ENCODE data around the gene MAPRE3. TPM values are rescaled to one million over a fixed set of nuclear protein-coding genes. Genes with fewer than 3 reads are reported as not detected.

Gene MAPRE3
- total and polyA plus RNA-seq, 5 donors from 2014 or later, result 0.38 to 1.7 (median 0.68) TPM

Other genes with a start within 250 kb of the MAPRE3 start
- gene SLC35F6, start 206.4 kb upstream of the MAPRE3 start, total RNA-seq, result 21.2 TPM
- gene SLC35F6, start 206.4 kb upstream of the MAPRE3 start, polyA plus RNA-seq, result 1 to 10 TPM; 5.7 to 7.9 (median 7.1) TPM
- 2.0 TPM for gene CENPA, start 184.6 kb upstream of the MAPRE3 start, total RNA-seq
- 1 to 10 TPM in 3 of 4 donors, under 1 TPM in 1; 0.54 to 3.9 (median 2.5) TPM for gene CENPA, start 184.6 kb upstream of the MAPRE3 start, polyA plus RNA-seq
- gene DPYSL5, start 122.5 kb upstream of the MAPRE3 start, total RNA-seq, result not detected
- not detected for gene DPYSL5, start 122.5 kb upstream of the MAPRE3 start, polyA plus RNA-seq
- gene TMEM214, start 62.3 kb downstream of the MAPRE3 start, total RNA-seq, result 43.3 TPM
- 10 to 100 TPM; 17.6 to 21.9 (median 20.3) TPM for gene TMEM214, start 62.3 kb downstream of the MAPRE3 start, polyA plus RNA-seq
- gene AGBL5, start 81.0 kb downstream of the MAPRE3 start, total RNA-seq, result 9.5 TPM
- 10 to 100 TPM in 1 of 4 donors, 1 to 10 TPM in 3; 8.9 to 11.3 (median 9.2) TPM for gene AGBL5, start 81.0 kb downstream of the MAPRE3 start, polyA plus RNA-seq
- gene OST4, start 101.0 kb downstream of the MAPRE3 start, total RNA-seq, result 279 TPM
- 1,000 to 10,000 TPM in 1 of 4 donors, 100 to 1,000 TPM in 3; 827 to 1,033 (median 916) TPM for gene OST4, start 101.0 kb downstream of the MAPRE3 start, polyA plus RNA-seq
- gene EMILIN1, start 108.0 kb downstream of the MAPRE3 start, total RNA-seq, result 0.22 TPM
- 1 to 10 TPM in 2 of 4 donors, under 1 TPM in 2; 0.33 to 1.5 (median 0.94) TPM for gene EMILIN1, start 108.0 kb downstream of the MAPRE3 start, polyA plus RNA-seq
- gene KHK, start 116.1 kb downstream of the MAPRE3 start, total RNA-seq, result 5.3 TPM
- gene KHK, start 116.1 kb downstream of the MAPRE3 start, polyA plus RNA-seq, result 1 to 10 TPM; 3.4 to 6.6 (median 6.0) TPM
- gene CGREF1, start 148.5 kb downstream of the MAPRE3 start, total RNA-seq, result not detected
- under 1 TPM in 1 of 4 donors, not detected in 3; 0.20 TPM for gene CGREF1, start 148.5 kb downstream of the MAPRE3 start, polyA plus RNA-seq
- gene ABHD1, start 153.2 kb downstream of the MAPRE3 start, total RNA-seq, result 0.89 TPM
- 1 to 10 TPM in 2 of 4 donors, under 1 TPM in 2; 0.21 to 1.7 (median 0.98) TPM for gene ABHD1, start 153.2 kb downstream of the MAPRE3 start, polyA plus RNA-seq
- 22.3 TPM for gene PREB, start 164.0 kb downstream of the MAPRE3 start, total RNA-seq
- gene PREB, start 164.0 kb downstream of the MAPRE3 start, polyA plus RNA-seq, result 10 to 100 TPM; 60.3 to 90.7 (median 71.1) TPM
- not detected for gene PRR30, start 168.8 kb downstream of the MAPRE3 start, total RNA-seq
- gene PRR30, start 168.8 kb downstream of the MAPRE3 start, polyA plus RNA-seq, result not detected
- gene TCF23, start 178.4 kb downstream of the MAPRE3 start, total RNA-seq, result not detected
- not detected for gene TCF23, start 178.4 kb downstream of the MAPRE3 start, polyA plus RNA-seq
- 77.3 TPM for gene ATRAID, start 241.4 kb downstream of the MAPRE3 start, total RNA-seq
- gene ATRAID, start 241.4 kb downstream of the MAPRE3 start, polyA plus RNA-seq, result 100 to 1,000 TPM; 338 to 375 (median 359) TPM
- 154 TPM for gene SLC5A6, start 241.6 kb downstream of the MAPRE3 start, total RNA-seq
- gene SLC5A6, start 241.6 kb downstream of the MAPRE3 start, polyA plus RNA-seq, result 10 to 100 TPM; 15.5 to 18.5 (median 17.0) TPM
- 27.4 TPM for gene CAD, start 246.7 kb downstream of the MAPRE3 start, total RNA-seq
- gene CAD, start 246.7 kb downstream of the MAPRE3 start, polyA plus RNA-seq, result 10 to 100 TPM; 12.2 to 18.4 (median 13.8) TPM